Heart left ventricle (tissue), 16 donors: ENCODE data around the gene SMOC2. TPM values are rescaled to one million over a fixed set of nuclear protein-coding genes. Genes with fewer than 3 reads are reported as not detected.
A peak's percentile ranks its signal among the peaks of the same experiment; 100 is the strongest.

Experiments
- ATAC-seq, 4 donors: fragments of 200-7000 bp; cut with Tn5 transposase; one replicate each; pipeline ENCODE4 v1.9.1; 2020 to 2022; ENCODE audit warnings: moderate library complexity in 4 of 4, mild to moderate bottlenecking in 3 of 4, moderate number of reproducible peaks in 1 of 4
- DNase-seq, 5 donors: peaks; one replicate each; pipeline ENCODE4 v3.0.0-alpha.2; 2020
- H3K27ac ChIP-seq, 12 donors: fragments of 200-600 bp; sonication (generic) in 4 of 12; one replicate each; pipeline versions ENCODE4 v1.5.0 to v1.8.0; 2016 to 2022; ENCODE audit warnings: mild to moderate bottlenecking in 2 of 12
- H3K27me3 ChIP-seq, 9 donors: fragments of 200-600 bp; sonication (generic) in 2 of 9; one replicate each; pipeline versions ENCODE4 v1.5.1 to v1.8.0; 2016 to 2022; ENCODE audit warnings: mild to moderate bottlenecking in 3 of 9
- H3K36me3 ChIP-seq, 9 donors: fragments of 200-600 bp; sonication (generic) in 2 of 9; one replicate each; pipeline versions ENCODE4 v1.5.0 to v1.8.0; 2018 to 2022; ENCODE audit warnings: mild to moderate bottlenecking in 2 of 9
- H3K4me1 ChIP-seq, 12 donors: fragments of 200-600 bp; sonication (generic) in 4 of 12; one replicate each; pipeline versions ENCODE4 v1.5.0 to v1.8.0; 2016 to 2022; ENCODE audit warnings: mild to moderate bottlenecking in 3 of 12
- H3K4me3 ChIP-seq, 12 donors: fragments of 200-600 bp; sonication (generic) in 4 of 12; one replicate each; pipeline versions ENCODE4 v1.5.0 to v1.8.0; 2017 to 2022; ENCODE audit warnings: mild to moderate bottlenecking in 9 of 12, moderate library complexity in 4 of 12
- H3K9me3 ChIP-seq, 12 donors: fragments of 200-600 bp; sonication (generic) in 4 of 12; one replicate each; pipeline versions ENCODE4 v1.5.0 to v1.8.0; 2016 to 2022; ENCODE audit warnings: mild to moderate bottlenecking in 1 of 12
- CTCF ChIP-seq, 12 donors: fragments of 200-600 bp; sonication (generic) in 4 of 12; IDR thresholded peaks; one replicate each; pipeline versions ENCODE4 v1.5.0 to v1.8.0; 2018 to 2022; ENCODE audit warnings: antibody characterized with exemption in 12 of 12, mild to moderate bottlenecking in 5 of 12
- POLR2A ChIP-seq, 2 donors: fragments of 450-650 bp; IDR thresholded peaks; one replicate each; pipeline ENCODE4 v1.6.1; 2017; ENCODE audit warnings: antibody characterized with exemption in 2 of 2, mild to moderate bottlenecking in 2 of 2, moderate library complexity in 2 of 2
- WGBS, 4 donors: extraction: QIAGEN DNeasy Blood & Tissue Kit in 2 of 4; methylation state at CpG; one replicate each; pipeline versions ENCODE4 v1.1.5 to v1.1.7; 2013 to 2018; 5-methylcytosine and 5-hydroxymethylcytosine counted together
- intact Hi-C, 10 donors: fragments of 100-400 bp; cut with DNase I; formaldehyde crosslinking; loops; one replicate each; pipeline versions ENCODE4 v1.11.1 to v1.14.2; 2022
- polyA plus RNA-seq, 2 donors: library from polyadenylated mRNA; stranded (reverse); fragments of 200-250 nt; gene quantifications; one replicate each; pipeline ENCODE4 v1.2.3, GENCODE V29; 2013
- total RNA-seq, 9 donors: library from RNA; depleted of rRNA in 2 of 9; stranded (reverse); fragments of >200 nt in 2 of 9; fragmentation: NEBNext Ultra II Directional in 3 of 9; extraction: Animal tissue kit (Norgen Biotek cat#: 25700) in 3 of 9; gene quantifications; one replicate each; pipeline versions ENCODE4 v1.1.0 to v1.2.4, GENCODE V29; 2016 to 2023
- donor health status: ischemic (EF 13 %, LVEDD 7.1; RV severe dilation, severe dysfunction).
- donor health status: healthy with polysubstance abuse.
- donor health status: DM: no; HTN: yes; CAD: no.
- donor health status: DM: no; HTN: no; CAD: no.
- donor health status: ischemic (EF 25% LVEDD 6.9; RV normal size, moderate dysfunction).
- donor health status: ischemic (EF 25% LVEDD 5.7; RV mildly dilated, moderate dysfunction).
- donor health status: healthy.
- donor health status: DM: yes; HTN: yes; CAD: no.
- donor health status: ischemic (EF 35%, LVEDD 5.7; RV mildly dilated, moderate dysfunction).
- donor health status: nonischemic (EF 11% LVEDD 7.7; RV severe dilation, severe dysfunction).
- donor health status: DM: yes; HTN: yes; CAD: no.
- donor health status: PGD.
- donor health status: ischemic (EF 29% LVEDD 5.4; RV normal size, mild dysfunction).
- donor health status: nonischemic (EF 23%, LVEDD 6.1; RV moderate dilation, normal function).

The SMOC2 gene
- total and polyA plus RNA-seq, 11 donors = 5.9 to 44.2 (median 15.7) TPM

- DNase-seq = no peak
- no peak for ATAC-seq
- Histone ChIP-seq H3K27ac (no peak overlapping the region), H3K9me3 (no peaks in the 10 kb centered on the region), H3K4me3 (no peak overlapping the region), H3K27me3 (peaks cover 0 to 30% (median 0%) of the 10 kb centered on the region in 9 donors), H3K4me1 (no peaks in the 10 kb centered on the region), H3K36me3 (no peaks in the 10 kb centered on the region)
- 79 to 86% (median 85%) methylated on average over 6 to 8 of the region's 8 CpGs for WGBS, 4 donors
- intact Hi-C loops = no loop called here
- TF ChIP-seq POLR2A (IDR thresholded peaks at IDR 0.05) (no peak), CTCF (IDR thresholded peaks at IDR 0.05) (no peak)
These were observed 7.1 kb upstream of the SMOC2 start for GRCh38 chr6:168433898-168434297.

GRCh38 chr6:168434505-168434904 is 6.5 kb upstream of the SMOC2 start:
- no peak for DNase-seq
- WGBS, 4 donors = 69 to 80% (median 75%) methylated on average over 6 of the region's 6 CpGs
- H3K36me3 ChIP-seq = no peaks in the 10 kb centered on the region
- no peak for ATAC-seq
- intact Hi-C loops = no loop called here
- peaks cover 0 to 28% (median 3%) of the 10 kb centered on the region in 9 donors for H3K27me3 ChIP-seq
- H3K4me3 ChIP-seq = no peak overlapping the region
- no peak overlapping the region for H3K27ac ChIP-seq
- H3K4me1 ChIP-seq = peaks cover 0 to 5% (median 0%) of the 10 kb centered on the region in 12 donors
- TF ChIP-seq POLR2A (IDR thresholded peaks at IDR 0.05) = no peak
- no peak for TF ChIP-seq CTCF (IDR thresholded peaks at IDR 0.05)
- H3K9me3 ChIP-seq = no peaks in the 10 kb centered on the region

- peak overlapping the region in 1 of 12 donors; percentile 84 for H3K27ac ChIP-seq
- no peak overlapping the region for H3K4me3 ChIP-seq
- H3K36me3 ChIP-seq = no peaks in the 10 kb centered on the region
- TF ChIP-seq CTCF (IDR thresholded peaks at IDR 0.05) (no peak), POLR2A (IDR thresholded peaks at IDR 0.05) (no peak)
- H3K27me3 ChIP-seq = peaks cover 9 to 37% (median 25%) of the 10 kb centered on the region in 9 donors
- ATAC-seq = no peak
- DNase-seq = no peak
- H3K9me3 ChIP-seq = no peaks in the 10 kb centered on the region
- WGBS, 4 donors = 81 to 92% (median 89%) methylated on average over 9 of the region's 9 CpGs
- intact Hi-C loops = no loop called here
- peaks cover 0 to 22% (median 6%) of the 10 kb centered on the region in 12 donors for H3K4me1 ChIP-seq
These were observed 3.2 kb upstream of the SMOC2 start for GRCh38 chr6:168437751-168438150.

GRCh38 chr6:168438783-168439520 is 2.0 kb upstream of the SMOC2 start:
- H3K4me3 ChIP-seq = no peak overlapping the region
- intact Hi-C loops = no loop called here
- peaks cover 0 to 22% (median 7%) of the 10 kb centered on the region in 12 donors for H3K4me1 ChIP-seq
- no peak for TF ChIP-seq POLR2A (IDR thresholded peaks at IDR 0.05)
- TF ChIP-seq CTCF (IDR thresholded peaks at IDR 0.05) = no peak
- ATAC-seq = no peak
- H3K27ac ChIP-seq = peak overlapping the region in 5 of 12 donors; percentile 7 to 84 (median 28)
- no peaks in the 10 kb centered on the region for H3K36me3 ChIP-seq
- 62 to 79% (median 72%) methylated on average over 4 of the region's 4 CpGs for WGBS, 4 donors
- DNase-seq = no peak
- H3K27me3 ChIP-seq = peaks cover 9 to 46% (median 29%) of the 10 kb centered on the region in 9 donors
- no peaks in the 10 kb centered on the region for H3K9me3 ChIP-seq
